AG10803 (cell line): ENCODE measurements around the gene PRR5.

Experiments
- DNase-seq: peaks from one replicate; pipeline ENCODE4 v3.0.0; 2010; ENCODE audit warnings: low read depth
- H3K4me3 ChIP-seq: 2 replicates; pipeline ENCODE4 v1.5.1; 2011; ENCODE audit warnings: mild to moderate bottlenecking, low read length, control low read depth
- TF ChIP-seq, protein P1 (sequence below): conservative IDR thresholded peaks from 2 replicates; pipeline ENCODE4 v1.5.1; 2011; ENCODE audit warnings: mild to moderate bottlenecking, low read length, control low read depth, inconsistent platforms

The PRR5 gene

DNA sequence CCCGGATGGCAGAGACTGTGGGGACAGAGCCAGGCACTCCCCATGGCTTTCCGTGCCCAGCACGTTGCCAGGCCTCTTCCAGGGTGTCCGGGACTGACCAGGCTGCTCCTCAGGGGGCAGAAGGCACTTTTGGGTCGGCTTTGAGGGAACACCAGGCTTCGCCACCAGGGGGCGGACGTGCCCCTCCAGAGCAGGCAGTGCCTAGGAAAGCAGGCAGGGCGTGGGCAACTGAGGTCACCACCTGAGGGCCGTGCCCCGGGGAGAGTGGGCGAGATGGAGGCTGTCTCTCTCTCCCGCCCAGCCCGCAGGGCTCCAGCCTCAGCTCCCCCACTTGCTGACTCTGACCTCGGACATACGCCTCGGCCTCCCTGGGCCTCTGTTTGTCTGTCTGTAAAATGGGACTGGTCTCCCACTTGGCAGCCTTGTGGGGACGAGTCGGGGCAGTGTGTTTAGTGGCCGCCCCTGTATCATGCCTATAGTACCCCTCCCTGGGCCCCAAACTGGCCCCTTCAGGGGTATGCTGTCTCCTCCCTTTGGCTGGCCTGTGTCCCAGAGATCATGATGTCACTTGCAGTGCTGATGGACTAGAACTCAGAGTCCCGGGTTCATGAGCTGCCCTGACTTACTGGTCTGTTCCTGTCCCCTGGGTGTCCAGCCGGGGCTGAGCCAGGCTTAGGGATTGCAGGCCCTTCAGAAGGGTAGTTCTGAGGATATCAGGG is 4.4 kb upstream of the PRR5 start:
- TF ChIP-seq, protein P1, sequence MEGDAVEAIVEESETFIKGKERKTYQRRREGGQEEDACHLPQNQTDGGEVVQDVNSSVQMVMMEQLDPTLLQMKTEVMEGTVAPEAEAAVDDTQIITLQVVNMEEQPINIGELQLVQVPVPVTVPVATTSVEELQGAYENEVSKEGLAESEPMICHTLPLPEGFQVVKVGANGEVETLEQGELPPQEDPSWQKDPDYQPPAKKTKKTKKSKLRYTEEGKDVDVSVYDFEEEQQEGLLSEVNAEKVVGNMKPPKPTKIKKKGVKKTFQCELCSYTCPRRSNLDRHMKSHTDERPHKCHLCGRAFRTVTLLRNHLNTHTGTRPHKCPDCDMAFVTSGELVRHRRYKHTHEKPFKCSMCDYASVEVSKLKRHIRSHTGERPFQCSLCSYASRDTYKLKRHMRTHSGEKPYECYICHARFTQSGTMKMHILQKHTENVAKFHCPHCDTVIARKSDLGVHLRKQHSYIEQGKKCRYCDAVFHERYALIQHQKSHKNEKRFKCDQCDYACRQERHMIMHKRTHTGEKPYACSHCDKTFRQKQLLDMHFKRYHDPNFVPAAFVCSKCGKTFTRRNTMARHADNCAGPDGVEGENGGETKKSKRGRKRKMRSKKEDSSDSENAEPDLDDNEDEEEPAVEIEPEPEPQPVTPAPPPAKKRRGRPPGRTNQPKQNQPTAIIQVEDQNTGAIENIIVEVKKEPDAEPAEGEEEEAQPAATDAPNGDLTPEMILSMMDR: peak; percentile 91
- H3K4me3 ChIP-seq: no peak overlapping the region
- DNase-seq: peak; percentile 74

DNA sequence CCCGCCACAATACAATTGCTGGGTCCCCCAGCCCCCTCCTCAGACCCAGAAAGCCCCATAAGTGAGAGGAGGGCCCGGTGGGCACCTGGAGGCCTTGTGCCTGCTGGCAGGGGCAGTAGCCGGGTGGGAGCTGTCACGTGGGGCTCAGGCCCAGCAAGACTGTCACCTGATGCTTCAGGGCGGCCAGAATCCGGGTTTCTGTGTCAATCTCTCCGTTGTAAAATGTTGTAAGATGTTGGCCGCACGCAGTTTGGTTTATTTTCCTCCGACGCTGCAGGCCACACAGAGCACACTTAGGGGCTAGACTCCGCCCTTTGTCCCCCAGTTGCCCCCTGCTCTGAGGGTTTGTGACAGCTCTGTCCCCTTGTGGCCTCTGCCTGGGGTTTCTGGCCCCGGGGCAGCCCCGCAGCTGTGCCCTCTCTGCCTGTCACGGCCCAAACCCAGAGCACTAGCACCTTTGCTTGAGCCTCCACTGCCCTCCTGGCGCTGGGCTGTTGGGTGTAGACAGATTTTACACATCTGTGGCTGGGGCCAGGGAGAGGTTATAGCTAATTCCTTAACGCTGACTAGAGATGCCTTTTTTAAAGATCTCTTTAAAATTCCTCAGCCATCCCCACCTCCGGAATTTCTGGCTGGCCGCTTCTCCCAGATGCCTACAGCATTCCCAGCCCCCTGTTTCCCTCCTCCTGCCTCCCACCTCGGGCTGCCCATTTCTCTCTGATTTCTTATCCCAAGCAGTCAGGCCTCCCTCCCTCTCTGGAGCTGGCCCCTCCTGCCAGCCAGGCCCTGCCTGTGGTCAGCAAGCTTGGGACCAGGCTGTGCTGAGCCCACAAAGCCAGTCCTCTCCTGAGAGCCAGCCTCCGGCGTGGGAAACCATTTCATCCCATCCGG is 3.2 kb upstream of the PRR5 start:
- TF ChIP-seq, protein P1: no peak
- peak overlapping the region; percentile 42 for H3K4me3 ChIP-seq
- DNase-seq: peak; percentile 99

DNA sequence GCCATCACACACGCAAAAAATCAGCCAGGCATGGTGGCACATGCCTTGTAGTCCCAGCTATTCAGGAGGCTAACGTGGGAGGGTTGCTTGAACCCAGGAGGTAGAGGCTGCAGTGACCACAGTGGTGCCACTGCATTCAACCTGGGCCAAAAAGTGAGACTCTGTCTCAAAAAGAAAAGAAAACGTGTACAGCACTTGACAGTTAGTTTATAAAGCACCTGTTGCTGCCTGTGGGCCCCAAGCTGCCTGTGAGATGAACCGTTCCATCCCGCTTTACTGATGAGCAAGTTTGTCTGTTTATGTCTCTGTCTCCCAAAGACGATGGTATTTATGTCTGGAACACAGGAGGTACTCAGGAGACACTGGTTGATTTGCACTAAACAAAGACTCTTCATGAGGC is 1.5 kb upstream of the PRR5 start:
- no peak for DNase-seq
- TF ChIP-seq, protein P1: no peak
- no peak overlapping the region for H3K4me3 ChIP-seq

DNA sequence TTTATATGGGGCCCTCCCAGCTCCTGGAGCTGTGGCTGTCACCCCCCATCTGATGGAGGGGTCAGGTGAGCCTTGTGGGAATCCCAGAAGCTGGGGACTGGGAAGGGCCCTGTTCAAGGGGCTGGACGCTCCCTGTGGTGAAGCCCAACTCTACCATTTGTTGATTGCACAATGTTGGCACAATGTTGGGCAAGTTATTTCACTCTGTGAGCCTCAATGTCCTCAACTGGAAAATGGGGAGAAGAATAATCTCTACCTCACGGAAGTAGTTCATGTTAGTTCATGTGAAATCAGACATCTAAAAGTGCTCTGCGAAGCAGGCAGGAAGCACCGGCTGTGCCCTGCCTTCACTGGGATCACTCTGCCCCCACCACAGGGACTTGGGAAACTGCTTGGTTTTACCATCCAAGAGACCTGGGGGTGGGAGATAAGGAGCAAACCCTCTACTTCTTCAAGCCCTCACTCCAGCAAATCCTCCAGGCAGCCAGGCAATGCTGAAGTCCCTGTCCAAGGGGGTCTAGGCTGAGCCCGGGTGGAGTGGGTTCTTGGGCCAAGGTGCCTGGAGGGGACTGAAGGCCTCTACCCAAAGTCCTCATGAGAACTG is 715 bp upstream of the PRR5 start:
- DNase-seq: no peak
- peak overlapping the region; percentile 9; the same call in 1 of the 2 replicates for H3K4me3 ChIP-seq
- TF ChIP-seq, protein P1: no peak

DNA sequence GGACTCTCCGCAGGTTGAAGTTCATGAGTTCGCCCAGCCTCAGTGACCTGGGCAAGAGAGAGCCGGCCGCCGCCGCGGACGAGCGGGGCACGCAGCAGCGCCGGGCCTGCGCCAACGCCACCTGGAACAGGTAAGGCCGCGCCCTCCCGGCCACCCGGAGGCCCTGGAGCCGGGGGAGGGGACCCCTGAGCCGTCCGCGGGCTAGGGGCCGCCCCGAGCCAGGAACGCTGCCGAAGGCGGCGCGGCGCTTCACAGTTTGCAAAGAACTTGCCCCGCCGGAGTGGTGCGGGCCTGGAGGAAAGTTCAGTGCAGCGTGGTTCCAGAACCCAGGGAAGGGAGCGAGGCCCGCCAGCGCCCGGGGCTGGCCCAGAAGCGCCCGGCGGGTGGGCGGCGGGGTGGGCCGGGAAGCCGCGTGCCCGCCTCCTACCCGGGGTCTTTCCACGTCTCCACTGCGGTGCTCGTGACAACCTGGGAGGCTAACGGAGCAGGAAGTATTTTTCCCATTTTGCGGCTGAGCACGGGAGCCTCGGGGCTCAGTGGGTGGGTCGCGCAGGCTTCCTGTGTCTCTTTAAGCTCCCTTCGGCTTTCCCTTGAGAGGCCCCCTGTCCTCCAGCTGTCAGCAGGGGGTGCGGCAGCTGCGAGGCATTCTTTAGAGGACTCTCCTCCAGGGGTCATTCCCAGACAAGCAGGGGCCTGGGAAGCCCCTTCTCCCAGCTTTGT is 635 bp downstream of the PRR5 start:
- peak overlapping the region; percentile 55 for H3K4me3 ChIP-seq

DNA sequence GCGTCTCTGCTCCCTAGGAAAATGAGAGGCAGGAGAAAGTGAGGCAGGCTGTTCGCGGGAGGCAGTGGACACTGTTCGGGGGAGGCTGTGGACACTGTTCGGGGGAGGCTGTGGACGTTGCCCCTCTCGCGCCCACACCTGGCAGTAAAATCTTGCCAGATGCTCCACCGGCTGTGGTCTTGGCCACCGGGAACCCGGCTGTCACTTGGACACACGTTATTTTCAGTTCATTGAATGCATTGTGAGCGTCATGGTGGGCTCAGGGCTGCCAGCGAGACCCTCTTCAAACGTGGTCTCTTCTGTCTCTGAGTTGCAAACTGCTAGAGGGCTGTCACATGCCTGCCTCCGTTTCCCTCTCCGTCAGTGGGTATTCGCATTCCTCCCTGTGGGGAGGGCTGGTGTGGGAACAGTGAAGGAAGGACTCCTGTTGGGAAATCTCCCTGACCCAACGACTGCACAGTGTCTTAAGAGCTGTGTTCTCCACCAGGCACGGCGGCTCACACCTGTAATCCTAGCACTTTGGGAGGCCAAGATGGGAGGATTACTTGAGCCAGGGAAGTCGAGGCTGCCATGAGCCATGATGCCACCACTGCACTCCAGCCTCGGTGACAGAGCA is 1.4 kb downstream of the PRR5 start:
- DNase-seq: no peak
- TF ChIP-seq, protein P1: no peak
- peak overlapping the region; percentile 55 for H3K4me3 ChIP-seq

More for the DNA sequence above, 635 bp downstream of the PRR5 start:
- DNase-seq: peak; percentile 25
- TF ChIP-seq, protein P1: no peak
